ENCODE data around the gene DCHS1.

Gene DCHS1

DNA sequence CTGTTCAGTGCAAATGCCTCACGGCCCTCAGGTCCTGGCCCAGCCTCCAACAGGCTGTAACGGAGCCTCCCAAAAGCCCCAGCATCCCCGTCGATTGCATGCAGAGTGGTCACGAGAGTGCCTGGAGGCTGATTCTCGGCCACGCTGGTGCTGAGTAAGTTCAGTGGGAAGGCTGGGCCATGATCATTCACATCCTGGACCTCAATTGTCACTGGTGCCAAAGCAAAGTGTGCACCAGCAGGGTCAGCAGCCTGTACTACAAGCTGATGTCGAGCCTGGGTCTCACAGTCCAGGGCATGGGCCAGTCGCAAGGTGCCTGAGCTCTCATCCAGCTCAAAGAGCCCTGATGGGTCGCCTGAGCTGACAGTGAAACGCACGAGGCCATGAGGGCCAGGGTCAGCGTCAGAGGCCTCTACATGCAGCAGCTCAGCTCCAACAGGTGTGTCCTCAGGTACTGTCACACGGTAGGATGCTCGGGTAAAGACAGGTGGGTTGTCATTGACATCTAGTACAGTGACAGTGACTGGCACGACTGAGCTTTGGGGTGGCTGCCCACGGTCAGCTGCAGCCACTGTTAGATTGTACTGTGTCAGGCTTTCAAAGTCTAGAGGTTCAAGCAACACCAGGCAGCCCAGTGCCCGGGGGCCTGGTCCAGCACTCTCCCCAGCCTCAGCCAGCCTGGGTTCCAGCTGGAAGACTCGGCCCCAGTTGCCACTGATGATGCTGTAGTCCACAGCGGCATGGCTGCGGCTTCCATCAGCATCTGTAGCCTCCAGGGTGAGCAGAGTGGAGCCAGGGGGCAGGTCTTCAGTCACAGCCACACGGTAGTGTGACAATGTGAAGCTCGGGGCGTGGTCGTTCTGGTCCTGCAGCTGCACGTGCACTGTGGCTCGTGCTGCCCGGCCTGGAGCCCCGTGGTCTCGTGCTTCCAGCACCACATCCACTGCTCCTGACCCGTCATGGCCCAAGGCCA lies 31.9 kb downstream of the DCHS1 start:
- no peak for DNase-seq (ENCODE audit: low spot score)
- peaks cover 17% of the 10 kb centered on the region for H3K4me1 Mint-ChIP-seq (ENCODE audit: low read depth)
- no peaks in the 10 kb centered on the region for H3K9me3 Mint-ChIP-seq
- no peaks in the 10 kb centered on the region for H3K27me3 Mint-ChIP-seq (ENCODE audit: low read depth)
- no peak overlapping the region for H3K4me3 Mint-ChIP-seq
- no peak overlapping the region for H3K27ac Mint-ChIP-seq
- H3K36me3 Mint-ChIP-seq (ENCODE audit: low read depth), result no peaks in the 10 kb centered on the region

DNA sequence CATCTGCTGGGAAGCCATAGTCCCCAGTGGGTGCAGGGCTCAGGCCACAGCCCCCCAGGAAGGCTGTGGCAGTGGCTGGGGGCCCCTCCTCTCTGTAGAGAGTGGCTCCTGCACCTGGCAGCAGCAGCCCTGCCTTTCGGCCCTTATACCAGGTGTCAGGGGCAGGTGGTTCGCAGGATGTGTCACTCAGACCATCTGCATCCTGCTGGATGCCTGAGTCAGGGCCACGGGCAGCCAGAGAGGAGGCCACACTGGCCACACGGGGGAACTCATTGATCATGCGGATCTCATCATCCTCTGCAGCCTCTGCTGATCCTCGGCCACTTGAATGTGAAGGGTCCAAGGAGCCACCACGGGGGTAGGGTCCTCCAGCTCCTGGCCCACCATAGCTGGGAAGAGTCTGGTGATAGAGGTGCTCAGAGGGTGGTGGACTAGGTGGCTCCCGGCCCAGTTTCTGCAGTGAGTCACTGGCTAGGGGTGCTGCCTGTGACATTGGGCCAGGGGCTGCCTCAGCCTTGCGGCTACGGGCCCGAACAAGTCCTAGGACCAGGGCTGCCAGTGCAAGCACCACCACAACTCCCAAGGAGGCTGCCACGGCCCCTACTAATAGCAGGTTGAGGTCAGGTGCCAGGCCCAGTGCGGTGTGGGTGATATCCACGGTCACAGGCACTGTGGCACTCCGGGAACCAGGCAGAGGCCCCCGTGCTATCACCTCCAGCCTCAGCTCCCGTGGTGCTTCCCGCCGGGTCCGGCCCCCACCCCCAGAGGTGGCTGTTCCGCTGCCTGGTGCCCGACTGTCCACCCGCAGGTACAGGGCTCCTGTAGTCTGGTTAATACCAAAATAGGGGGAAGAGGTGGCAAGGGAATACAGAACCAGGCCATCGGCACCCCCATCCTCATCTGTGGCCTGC lies 33.1 kb downstream of the DCHS1 start:
- Mint-ChIP-seq H3K4me1 (ENCODE audit: low read depth) (peaks cover 9% of the 10 kb centered on the region), H3K36me3 (ENCODE audit: low read depth) (no peaks in the 10 kb centered on the region), H3K27ac (no peak overlapping the region), H3K4me3 (no peak overlapping the region), H3K27me3 (ENCODE audit: low read depth) (no peaks in the 10 kb centered on the region), H3K9me3 (no peaks in the 10 kb centered on the region)
- no peak for DNase-seq (ENCODE audit: low spot score)

DNA sequence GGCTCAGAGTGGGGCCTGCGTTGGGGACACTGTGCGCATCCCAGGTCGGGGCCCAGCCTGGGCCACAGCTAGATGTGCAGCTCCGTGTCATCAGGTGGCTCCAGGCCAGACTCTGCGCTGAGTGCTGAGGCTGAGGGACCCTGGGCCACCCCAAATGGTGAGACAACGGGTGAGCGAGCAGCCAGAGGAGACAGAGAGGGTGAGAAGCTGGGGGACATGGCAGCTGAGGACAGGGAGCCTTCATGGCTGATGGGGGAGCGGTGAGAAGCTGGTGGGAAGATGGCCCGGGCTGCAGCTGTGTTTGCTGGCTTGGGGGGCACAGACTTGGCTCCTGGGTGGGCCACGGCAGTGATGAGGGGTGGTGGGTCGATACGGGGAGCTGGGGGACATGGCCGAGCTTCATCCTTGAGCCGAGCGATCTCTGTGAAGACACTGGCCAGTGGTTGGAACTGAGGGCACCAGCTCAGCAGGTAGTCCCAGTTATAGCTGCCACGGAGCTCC lies 33.8 kb downstream of the DCHS1 start:
- Mint-ChIP-seq H3K4me1 (ENCODE audit: low read depth) (peaks cover 4% of the 10 kb centered on the region), H3K36me3 (ENCODE audit: low read depth) (no peaks in the 10 kb centered on the region), H3K4me3 (no peak overlapping the region), H3K9me3 (no peaks in the 10 kb centered on the region), H3K27me3 (ENCODE audit: low read depth) (no peaks in the 10 kb centered on the region), H3K27ac (no peak overlapping the region)
- no peak for DNase-seq (ENCODE audit: low spot score)

DNA sequence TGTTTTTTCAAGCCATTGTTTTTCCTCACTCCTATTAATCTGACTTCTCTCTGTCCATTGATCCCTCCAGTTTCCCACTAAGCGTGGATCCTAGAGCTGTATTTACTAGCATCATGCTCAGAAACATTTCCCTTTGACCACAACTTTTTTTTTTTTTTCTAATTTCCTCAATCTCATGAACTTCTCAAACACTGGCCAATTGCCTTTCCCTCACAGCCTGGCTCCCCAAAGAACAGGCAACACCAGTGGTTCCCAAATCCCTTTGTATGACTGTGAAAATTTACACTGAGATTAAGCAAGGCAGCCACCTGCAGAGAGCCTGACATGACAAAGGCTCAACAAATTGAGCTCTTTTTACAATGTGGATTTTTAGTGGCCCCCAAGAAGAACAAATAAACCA lies 35.0 kb downstream of the DCHS1 start:
- Mint-ChIP-seq H3K27ac (no peak overlapping the region), H3K4me3 (no peak overlapping the region), H3K27me3 (ENCODE audit: low read depth) (no peaks in the 10 kb centered on the region), H3K9me3 (no peaks in the 10 kb centered on the region), H3K4me1 (ENCODE audit: low read depth) (peaks cover 5% of the 10 kb centered on the region), H3K36me3 (ENCODE audit: low read depth) (peaks cover 8% of the 10 kb centered on the region)
- DNase-seq (ENCODE audit: low spot score), result no peak

DNA sequence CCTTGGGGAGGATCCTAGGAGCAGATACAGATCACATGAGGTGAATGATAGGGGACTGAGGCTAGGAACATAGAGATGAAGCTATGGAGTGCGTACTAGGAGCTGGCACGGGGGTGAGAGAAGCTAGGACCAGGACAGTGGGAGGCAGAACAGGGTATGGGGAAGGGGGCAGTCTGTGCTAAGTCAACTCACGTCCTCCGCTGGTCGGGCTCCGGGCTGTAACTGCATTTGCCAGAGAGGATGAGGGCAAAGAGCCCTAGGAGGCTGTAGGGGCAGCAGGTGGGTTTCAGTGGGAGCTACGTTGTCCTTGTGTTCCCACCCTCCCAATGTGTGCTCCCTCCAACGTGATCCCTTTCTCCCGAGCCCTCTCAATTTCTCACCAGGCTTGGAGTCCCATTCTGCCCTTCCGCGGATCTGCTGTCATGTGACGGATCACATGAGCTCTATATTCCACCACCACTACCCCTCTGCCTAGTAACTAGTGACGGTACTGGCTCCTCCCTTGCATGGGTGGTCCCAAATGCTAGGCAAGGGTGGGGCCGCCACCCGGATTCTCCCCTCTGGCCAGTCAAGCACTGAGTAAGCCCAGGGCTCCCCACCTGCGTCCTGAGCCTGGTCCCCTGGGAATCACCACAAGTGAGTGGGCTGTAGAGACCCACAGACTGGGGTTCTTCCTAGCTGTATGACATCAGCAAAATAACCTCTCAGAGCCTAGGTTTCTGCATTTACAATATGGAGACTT lies 36.4 kb downstream of the DCHS1 start, which contains the start of gene TPP1:
Gene TPP1, minus strand, starts transcription at position 419 of the 742 bp plus-strand sequence. Its CDS starts 22 bp downstream, at position 397.
- Mint-ChIP-seq H3K4me3 (no peak within 1 kb of the TSS), H3K27me3 (ENCODE audit: low read depth) (no peaks in the 10 kb centered on the region), H3K4me1 (ENCODE audit: low read depth) (peaks cover 5% of the 10 kb centered on the region), H3K27ac (no peak within 1 kb of the TSS), H3K9me3 (no peaks in the 10 kb centered on the region), H3K36me3 (ENCODE audit: low read depth) (peaks cover 15% of the 10 kb centered on the region)
- DNase-seq (ENCODE audit: low spot score), result peak; percentile 89

DNA sequence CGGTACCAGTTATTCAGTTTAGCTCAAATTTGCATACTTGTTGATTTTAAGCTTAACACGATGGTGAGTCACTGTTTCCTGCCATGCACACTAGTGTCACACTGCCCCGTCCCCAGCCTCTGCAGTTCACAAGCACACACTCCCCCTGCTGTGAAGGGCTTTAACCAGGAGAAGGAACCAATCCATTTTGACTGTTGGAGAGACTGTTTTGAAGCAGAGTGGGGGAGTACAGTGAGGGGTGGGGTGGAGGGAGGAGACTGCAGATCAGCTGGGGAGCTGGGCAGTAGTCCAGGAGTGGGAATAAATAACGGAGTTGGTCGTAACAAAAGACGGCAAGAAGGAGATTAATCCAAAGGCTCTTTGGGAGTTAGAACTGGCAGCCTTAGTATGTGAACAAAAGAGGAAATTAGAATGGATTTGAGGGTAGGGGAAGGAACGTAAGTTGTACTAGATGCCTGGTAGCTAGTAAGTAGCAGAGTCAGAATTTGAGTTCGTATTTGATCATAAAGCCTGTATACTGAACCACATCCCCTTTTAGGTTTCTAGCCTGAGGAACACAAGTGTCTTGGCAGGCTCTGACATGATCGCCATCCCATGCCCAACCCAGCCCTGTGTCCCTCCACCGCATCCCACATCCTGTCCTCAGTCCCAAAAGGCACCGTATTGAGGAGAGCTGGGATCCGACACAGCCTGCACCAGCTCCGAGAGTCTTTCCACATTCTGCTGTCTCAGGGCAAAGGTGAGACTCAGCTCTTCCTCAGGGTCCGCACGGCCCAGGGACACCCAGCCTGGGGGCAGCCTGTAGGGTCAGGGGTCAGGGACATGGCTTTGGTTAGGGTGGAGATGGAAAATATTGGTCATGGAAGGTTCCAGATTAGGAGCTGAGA lies 37.2 kb downstream of the DCHS1 start:
- H3K27ac Mint-ChIP-seq, result no peak overlapping the region
- peaks cover 5% of the 10 kb centered on the region for H3K4me1 Mint-ChIP-seq (ENCODE audit: low read depth)
- H3K4me3 Mint-ChIP-seq, result no peak overlapping the region
- no peaks in the 10 kb centered on the region for H3K27me3 Mint-ChIP-seq (ENCODE audit: low read depth)
- H3K9me3 Mint-ChIP-seq, result no peaks in the 10 kb centered on the region
- H3K36me3 Mint-ChIP-seq (ENCODE audit: low read depth), result peaks cover 15% of the 10 kb centered on the region
- DNase-seq (ENCODE audit: low spot score), result peak; percentile 64

DNA sequence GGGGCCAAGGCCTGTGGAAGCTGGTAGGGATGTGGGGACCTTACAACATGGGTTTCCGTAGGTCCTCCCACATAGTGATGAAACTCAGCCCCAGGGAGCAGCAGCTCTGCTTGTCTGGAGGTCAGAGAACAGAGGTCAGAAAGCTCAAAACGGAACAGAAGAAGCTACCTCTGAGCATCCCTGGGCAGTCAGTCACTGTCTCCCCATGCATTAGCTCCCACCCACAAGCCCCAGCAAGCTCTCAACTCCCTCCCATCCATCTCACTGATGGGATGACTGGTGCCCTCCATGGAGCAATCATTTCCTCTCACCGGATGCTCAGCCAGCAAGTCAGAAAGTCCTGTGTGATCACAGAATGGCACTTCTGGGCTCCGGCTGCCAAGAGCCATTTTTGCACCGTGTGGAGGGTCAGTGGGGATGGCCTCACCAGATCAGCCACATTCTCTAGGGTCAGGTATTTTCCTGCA lies 38.3 kb downstream of the DCHS1 start:
- Mint-ChIP-seq H3K27ac (peak overlapping the region; percentile 40), H3K9me3 (no peaks in the 10 kb centered on the region), H3K27me3 (ENCODE audit: low read depth) (no peaks in the 10 kb centered on the region), H3K36me3 (ENCODE audit: low read depth) (peaks cover 15% of the 10 kb centered on the region), H3K4me3 (no peak overlapping the region), H3K4me1 (ENCODE audit: low read depth) (peaks cover 5% of the 10 kb centered on the region)
- no peak for DNase-seq (ENCODE audit: low spot score)

DNA sequence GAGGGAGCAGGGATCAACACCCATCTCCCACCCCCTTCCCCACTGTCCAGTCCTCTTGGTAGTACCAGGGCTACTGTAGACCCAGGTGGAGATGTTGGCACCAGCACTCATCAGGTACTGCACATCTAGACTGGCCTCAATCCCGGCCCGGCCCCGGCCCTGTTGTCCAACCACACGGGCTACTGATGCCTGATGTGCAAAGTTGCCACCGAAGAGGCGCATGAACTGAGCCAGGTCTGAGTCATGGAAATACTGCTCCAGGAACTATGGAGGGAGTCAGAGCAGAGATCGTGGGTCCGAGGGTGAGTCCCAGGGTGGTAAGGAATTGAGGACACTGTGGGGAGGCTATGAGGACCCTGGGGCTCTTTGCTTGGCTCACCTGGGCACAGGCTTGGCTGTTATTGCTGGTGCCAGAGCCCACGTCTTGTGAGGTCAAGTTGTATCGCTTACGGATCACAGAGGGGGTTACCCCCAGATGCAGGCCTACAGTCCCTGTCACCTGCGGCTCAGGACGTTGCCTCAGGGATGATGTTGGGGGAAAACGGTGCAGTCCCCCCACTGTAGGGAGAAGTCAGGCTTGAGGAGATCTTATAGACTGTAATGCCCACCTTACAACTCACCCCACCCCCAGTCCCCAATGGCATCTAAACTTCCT lies 38.9 kb downstream of the DCHS1 start:
- peak overlapping the region; percentile 26 for H3K27ac Mint-ChIP-seq
- no peaks in the 10 kb centered on the region for H3K27me3 Mint-ChIP-seq (ENCODE audit: low read depth)
- H3K9me3 Mint-ChIP-seq, result no peaks in the 10 kb centered on the region
- H3K4me3 Mint-ChIP-seq, result no peak overlapping the region
- DNase-seq (ENCODE audit: low spot score), result no peak
- H3K36me3 Mint-ChIP-seq (ENCODE audit: low read depth), result peaks cover 15% of the 10 kb centered on the region
- peaks cover 5% of the 10 kb centered on the region for H3K4me1 Mint-ChIP-seq (ENCODE audit: low read depth)

DNA sequence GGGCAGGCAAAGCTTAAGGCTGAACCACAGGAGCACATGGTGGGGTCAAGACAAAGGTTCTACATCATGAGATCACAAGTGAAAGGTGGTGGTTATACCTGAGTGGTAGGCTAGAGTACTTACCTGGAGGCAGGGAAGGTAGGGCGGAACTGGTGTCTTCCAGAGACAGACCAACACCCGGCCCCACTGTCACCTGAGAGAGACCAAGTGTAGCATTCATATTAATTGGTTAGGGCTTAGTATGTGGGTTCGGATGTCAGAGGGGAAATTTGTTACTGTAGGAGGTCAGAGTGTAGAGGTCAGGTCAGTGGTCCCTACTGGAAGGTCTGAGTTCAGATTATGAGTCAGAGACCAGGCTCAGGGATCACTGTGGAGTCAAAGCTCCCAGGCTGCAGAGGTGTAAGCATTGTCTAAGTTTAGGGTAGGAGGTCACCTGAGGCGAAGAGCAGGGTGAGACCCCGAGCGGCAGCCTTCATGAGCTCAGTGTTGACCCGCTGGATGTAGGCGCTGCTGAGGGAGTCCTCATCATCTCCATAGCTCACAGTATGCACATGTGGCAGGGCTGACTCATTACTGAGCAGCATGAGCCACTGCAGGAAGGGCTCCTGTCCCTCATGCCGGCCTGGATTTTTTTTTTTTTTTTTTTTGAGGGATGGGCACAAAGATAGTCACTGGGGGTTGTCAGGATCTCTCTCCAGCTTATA lies 39.6 kb downstream of the DCHS1 start:
- H3K27me3 Mint-ChIP-seq (ENCODE audit: low read depth), result no peaks in the 10 kb centered on the region
- peaks cover 20% of the 10 kb centered on the region for H3K36me3 Mint-ChIP-seq (ENCODE audit: low read depth)
- H3K9me3 Mint-ChIP-seq, result no peaks in the 10 kb centered on the region
- no peak overlapping the region for H3K4me3 Mint-ChIP-seq
- peaks cover 8% of the 10 kb centered on the region for H3K4me1 Mint-ChIP-seq (ENCODE audit: low read depth)
- peak overlapping the region; percentile 50 for H3K27ac Mint-ChIP-seq
- no peak for DNase-seq (ENCODE audit: low spot score)

DNA sequence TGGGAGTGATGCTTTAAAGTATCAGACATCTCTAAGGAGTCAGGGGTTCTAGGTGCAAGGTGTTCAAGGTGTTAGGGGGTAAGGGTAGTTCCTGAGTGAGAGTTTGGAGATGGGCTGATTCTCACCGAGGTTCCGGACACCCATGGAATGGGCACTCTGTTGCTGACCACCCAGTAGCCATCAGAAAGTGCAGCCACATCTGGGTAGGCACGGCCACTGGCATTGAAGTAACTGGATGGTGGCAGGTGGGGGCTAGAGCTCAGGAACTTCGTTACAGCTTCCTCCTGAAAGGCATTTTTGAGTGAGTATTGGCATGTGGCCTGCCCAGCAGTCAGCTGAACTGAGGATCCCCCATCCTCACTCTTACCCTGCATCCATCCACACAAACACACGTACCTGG lies 40.6 kb downstream of the DCHS1 start:
- peaks cover 13% of the 10 kb centered on the region for H3K4me1 Mint-ChIP-seq (ENCODE audit: low read depth)
- H3K27ac Mint-ChIP-seq, result peak overlapping the region; percentile 45
- H3K9me3 Mint-ChIP-seq, result no peaks in the 10 kb centered on the region
- H3K36me3 Mint-ChIP-seq (ENCODE audit: low read depth), result peaks cover 30% of the 10 kb centered on the region
- no peaks in the 10 kb centered on the region for H3K27me3 Mint-ChIP-seq (ENCODE audit: low read depth)
- no peak overlapping the region for H3K4me3 Mint-ChIP-seq
- no peak for DNase-seq (ENCODE audit: low spot score)

DNA sequence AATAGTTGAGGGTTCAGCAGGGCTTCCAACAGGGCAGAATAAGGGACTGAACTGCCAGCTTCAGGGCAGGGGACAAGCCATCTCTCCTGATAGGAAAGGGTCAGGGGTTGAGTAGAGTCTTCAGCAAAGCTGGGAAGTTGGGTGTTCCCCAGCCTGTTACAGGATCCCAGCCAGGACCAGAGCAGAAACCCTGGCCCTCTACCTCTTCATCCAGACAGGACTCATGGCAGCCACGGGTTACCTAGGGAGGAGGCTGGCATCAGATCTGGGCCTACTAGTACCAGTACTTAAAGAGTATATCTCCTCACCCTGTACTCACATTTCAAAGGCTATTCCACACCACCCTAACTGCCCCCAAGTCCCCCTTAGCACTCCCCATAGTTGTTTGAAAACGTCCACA lies 41.2 kb downstream of the DCHS1 start:
- H3K27me3 Mint-ChIP-seq (ENCODE audit: low read depth), result no peaks in the 10 kb centered on the region
- peaks cover 16% of the 10 kb centered on the region for H3K4me1 Mint-ChIP-seq (ENCODE audit: low read depth)
- DNase-seq (ENCODE audit: low spot score), result no peak
- peaks cover 36% of the 10 kb centered on the region for H3K36me3 Mint-ChIP-seq (ENCODE audit: low read depth)
- no peak overlapping the region for H3K4me3 Mint-ChIP-seq
- H3K27ac Mint-ChIP-seq, result no peak overlapping the region
- no peaks in the 10 kb centered on the region for H3K9me3 Mint-ChIP-seq

DNA sequence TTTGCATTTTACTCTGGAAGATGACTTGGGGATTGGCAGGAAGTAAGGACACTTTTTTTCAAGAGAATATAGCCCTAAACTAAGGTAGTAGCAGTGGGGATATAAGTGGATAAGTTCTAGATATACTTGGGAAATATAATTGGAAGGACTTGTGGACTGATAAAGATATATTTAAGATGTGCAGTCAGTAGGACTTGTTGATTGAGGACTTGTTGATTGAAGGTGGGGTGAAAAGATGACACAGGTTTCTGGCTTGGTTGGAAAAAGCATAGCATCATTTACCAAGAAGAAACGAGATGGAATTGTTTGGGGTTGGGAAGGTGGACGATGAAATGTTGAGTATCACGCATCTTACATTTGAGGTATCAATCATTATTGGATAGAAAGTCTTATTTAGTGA lies 42.1 kb downstream of the DCHS1 start:
- Mint-ChIP-seq H3K4me3 (no peak overlapping the region), H3K4me1 (ENCODE audit: low read depth) (peaks cover 21% of the 10 kb centered on the region), H3K27me3 (ENCODE audit: low read depth) (no peaks in the 10 kb centered on the region), H3K27ac (no peak overlapping the region), H3K9me3 (no peaks in the 10 kb centered on the region), H3K36me3 (ENCODE audit: low read depth) (peaks cover 45% of the 10 kb centered on the region)
- no peak for DNase-seq (ENCODE audit: low spot score)

Data from T-helper 2 cell treated with Interferon-gamma antibody and Interleukin-4, amounts not matched to agents 5 μg/mL and 100 μg/mL, for 36 hours (primary cell).